B cell (primary cell): Measurements from ENCODE around the gene MAFG. TPM values are rescaled to one million over a fixed set of nuclear protein-coding genes. Genes with fewer than 3 reads are reported as not detected.
A peak's percentile ranks its signal among the peaks of the same experiment; 100 is the strongest.

ENCODE experiments used
- ATAC-seq: fragments of 200-7000 bp; cut with Tn5 transposase; one replicate; pipeline ENCODE4 v1.10.0; 2021; ENCODE audit warnings: low read depth, mild to moderate bottlenecking, moderate number of reproducible peaks, moderate library complexity
- CTCF ChIA-PET: fragments of 350-600 bp; sonication (Branson Sonifier 250); formaldehyde crosslinking; loops from one replicate; lab custom pipeline; 2021; ENCODE audit warnings: antibody characterized with exemption, inconsistent platforms; lab: Charles Lee
- POLR2A ChIA-PET: fragments of 350-600 bp; sonication (Branson Sonifier 250); formaldehyde crosslinking; loops from one replicate; lab custom pipeline; 2021; ENCODE audit warnings: antibody characterized with exemption; lab: Charles Lee
- DNase-seq: peaks from one replicate; pipeline ENCODE4 v3.0.0; 2013
- H2AFZ ChIP-seq: 2 replicates; pipeline ENCODE4 v1.6.1; 2012; ENCODE audit warnings: mild to moderate bottlenecking, low read depth, low read length; ENCODE audit not compliant: insufficient read depth, poor library complexity, severe bottlenecking
- H3K27ac ChIP-seq, 2 donors: 1 replicate in 1 of 2; 2 replicates in 1 of 2; pipeline ENCODE4 v1.5.1; 2012 to 2013; ENCODE audit warnings: low read length in 2 of 2, mild to moderate bottlenecking in 2 of 2, moderate library complexity in 1 of 2
- H3K27me3 ChIP-seq, 4 experiments: fragments of 200-600 bp in 1 of 4; sonication (generic) in 1 of 4; replicated peaks in 1 of 4; 1 replicate in 2 of 4; 2 replicates in 2 of 4; pipeline versions ENCODE4 v1.6.1 to v1.7.0; 2013 to 2016; ENCODE audit warnings: low read length in 3 of 4, mild to moderate bottlenecking in 2 of 4, mixed read lengths in 1 of 4, moderate library complexity in 1 of 4; ENCODE audit not compliant: insufficient read depth in 4 of 4, control insufficient read depth in 3 of 4; ENCODE audit errors: control extremely low read depth in 1 of 4
- H3K36me3 ChIP-seq, 2 experiments: replicated peaks in 1 of 2; 1 replicate in 1 of 2; 2 replicates in 1 of 2; pipeline versions ENCODE4 v1.6.1 to v1.7.1; 2013; ENCODE audit warnings: low read length in 1 of 2; ENCODE audit not compliant: insufficient read depth in 2 of 2, control insufficient read depth in 1 of 2; ENCODE audit errors: control extremely low read depth in 1 of 2, extremely low read depth in 1 of 2
- H3K4me1 ChIP-seq, 2 donors: fragments of 200-600 bp in 1 of 2; sonication (generic) in 1 of 2; 1 replicate in 1 of 2; 2 replicates in 1 of 2; pipeline versions ENCODE4 v1.5.1 to v1.6.1; 2013 to 2017; ENCODE audit warnings: low read length in 2 of 2; ENCODE audit not compliant: control insufficient read depth in 2 of 2, insufficient read depth in 2 of 2
- H3K4me2 ChIP-seq: replicated peaks from 2 replicates; pipeline ENCODE3; 2012; ENCODE audit warnings: mild to moderate bottlenecking, low read depth, low read length; ENCODE audit not compliant: poor library complexity, severe bottlenecking
- H3K4me3 ChIP-seq, 5 experiments: fragments of 200-600 bp in 1 of 5; sonication (generic) in 1 of 5; 1 replicate in 3 of 5; 2 replicates in 2 of 5; pipeline versions ENCODE4 v1.5.1 to v1.7.0; 2011 to 2016; ENCODE audit warnings: low read length in 4 of 5, mild to moderate bottlenecking in 4 of 5, low read depth in 2 of 5, control low read depth in 1 of 5, moderate library complexity in 1 of 5; ENCODE audit not compliant: insufficient read depth in 1 of 5; ENCODE audit errors: control extremely low read depth in 1 of 5, extremely low read depth in 1 of 5
- H3K79me2 ChIP-seq: fragments of 200-600 bp; sonication (generic); one replicate; pipeline ENCODE4 v1.6.0; 2016; ENCODE audit warnings: low read length; ENCODE audit not compliant: control insufficient read depth, insufficient read depth
- H3K9ac ChIP-seq: fragments of 200-600 bp; sonication (generic); 2 replicates; pipeline ENCODE4 v1.6.1; 2017; ENCODE audit warnings: mild to moderate bottlenecking, low read length, moderate library complexity
- H3K9me3 ChIP-seq, 3 donors: one replicate each; pipeline versions ENCODE4 v1.6.1 to v1.7.1; 2013; ENCODE audit warnings: low read length in 2 of 3; ENCODE audit not compliant: control insufficient read depth in 2 of 3, insufficient read depth in 1 of 3; ENCODE audit errors: control extremely low read depth in 1 of 3
- H4K20me1 ChIP-seq: 2 replicates; pipeline ENCODE4 v1.6.0; 2012; ENCODE audit warnings: mild to moderate bottlenecking, low read length; ENCODE audit not compliant: insufficient read depth, control insufficient read depth, poor library complexity, severe bottlenecking
- H3K27ac Mint-ChIP-seq: one replicate; pipeline ENCODE4 v1.8.0; 2021; ENCODE audit warnings: mixed read lengths
- H3K27me3 Mint-ChIP-seq: one replicate; pipeline ENCODE4 v1.8.0; 2021; ENCODE audit warnings: mixed read lengths
- H3K4me1 Mint-ChIP-seq: one replicate; pipeline ENCODE4 v1.8.0; 2021; ENCODE audit warnings: mixed read lengths
- H3K4me3 Mint-ChIP-seq: one replicate; pipeline ENCODE4 v1.8.0; 2021; ENCODE audit warnings: mixed read lengths
- H3K9me3 Mint-ChIP-seq: one replicate; pipeline ENCODE4 v1.8.0; 2022; ENCODE audit warnings: mixed read lengths; ENCODE audit not compliant: insufficient read depth
- CTCF ChIP-seq: fragments of 200-600 bp; IDR thresholded peaks from one replicate; pipeline ENCODE4 v1.8.0; 2022; ENCODE audit warnings: antibody characterized with exemption, mild to moderate bottlenecking
- EZH2 ChIP-seq: IDR thresholded peaks from 2 replicates; pipeline ENCODE4 v1.6.1; 2012; ENCODE audit warnings: borderline replicate concordance, low read depth, mild to moderate bottlenecking, moderate library complexity, low read length; ENCODE audit not compliant: insufficient read depth, poor library complexity, severe bottlenecking
- WGBS: methylation state at CpG from one replicate; pipeline ENCODE4 v1.1.5; 2013; ENCODE audit warnings: missing lambda C conversion rate; ENCODE audit not compliant: insufficient coverage; 5-methylcytosine and 5-hydroxymethylcytosine counted together
- intact Hi-C: fragments of 100-400 bp; cut with micrococcal nuclease; formaldehyde crosslinking; loops from one replicate; pipeline ENCODE4 v1.10.0; 2022
- polyA plus RNA-seq: library from polyadenylated mRNA; depleted of rRNA; stranded (reverse); fragments of >200 nt; gene quantifications from 2 replicates; pipeline ENCODE4 v1.2.3, GENCODE V29; 2012
- total RNA-seq, 2 donors: library from RNA; stranded (reverse); fragments of 120-200 nt in 1 of 2; gene quantifications; 1 replicate in 1 of 2; 2 replicates in 1 of 2; pipeline versions ENCODE4 v1.2.3 to v1.2.4, GENCODE V29; 2013 to 2022

MAFG gene
- total and polyA plus RNA-seq, 2 donors (not counting 1 experiment from before 2014, with no cell fraction given) = 11.4 to 27.9 TPM

DNA sequence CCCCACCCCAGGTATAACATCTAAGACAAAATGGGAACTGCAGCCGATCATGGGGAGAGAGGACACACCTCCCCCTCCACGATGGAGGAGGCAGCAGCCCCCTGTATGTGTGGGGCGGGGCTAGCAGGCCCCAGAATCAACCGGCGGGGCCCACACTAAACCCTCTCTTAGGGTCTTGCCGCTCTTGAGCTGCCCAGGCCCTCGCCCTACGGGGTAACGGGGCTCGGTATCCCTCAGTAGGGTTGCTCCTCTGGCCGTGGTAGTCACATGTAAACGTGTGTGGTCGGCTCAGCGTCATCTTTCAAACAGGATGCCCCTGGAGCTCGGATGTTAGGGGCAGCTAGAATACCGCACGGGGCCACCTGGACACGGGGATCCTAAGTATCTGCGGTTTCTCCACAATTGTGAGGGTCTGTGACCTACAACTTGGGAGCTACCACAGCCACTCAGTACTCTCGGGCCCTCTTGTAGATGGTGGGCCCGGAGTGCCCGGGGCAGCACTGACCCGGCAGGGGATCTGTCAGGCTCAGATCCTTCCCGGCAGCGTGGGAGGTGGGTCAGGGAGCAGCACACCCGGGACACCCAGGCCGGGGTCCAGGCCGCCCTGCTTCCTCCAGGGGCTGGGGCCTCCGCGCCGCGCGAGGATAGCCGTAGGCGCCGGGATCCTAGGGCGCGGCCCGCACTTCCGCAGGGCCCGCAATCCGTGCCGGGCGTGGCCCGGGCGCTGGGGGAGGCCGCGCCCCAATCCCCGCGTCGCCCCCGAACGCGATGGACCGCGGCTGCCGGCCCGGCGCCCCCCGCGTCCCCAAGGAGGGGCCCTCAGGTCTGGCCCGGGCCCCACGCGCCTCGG, 57.2 kb downstream of the MAFG start:
- Histone ChIP-seq H3K9me3 (no peaks in the 10 kb centered on the region), H3K27ac (peak overlapping the region; percentile 90 to 91), H3K4me3 (peak overlapping the region; percentile 58 to 90 (median 84)), H3K4me2 (peak overlapping the region; percentile 98), H3K4me1 (peaks cover 22 to 39% of the 10 kb centered on the region in 2 donors), H2AFZ (no peak overlapping the region), H3K79me2 (peaks cover 56% of the 10 kb centered on the region), H3K27me3 (no peaks in the 10 kb centered on the region), H3K36me3 (peaks cover 1 to 27% of the 10 kb centered on the region in 2 experiments), H4K20me1 (peaks cover 53% of the 10 kb centered on the region), H3K9ac (peak overlapping the region; percentile 93)
- CTCF ChIA-PET = interaction anchor here (0.6 to 2.0 kb wide), 8 partner anchors 9 to 578 kb away, joined by 3 to 7 read pairs (median 4); partner anchors contain the start of genes MCRIP1 and P4HB
- ATAC-seq (peak; percentile 25), DNase-seq (peak; percentile 70)
- TF ChIP-seq EZH2 (no peak), CTCF (no peak)
- WGBS = 3% methylated on average over 65 of the region's 65 CpGs
- H3K4me3 Mint-ChIP-seq = peak overlapping the region; percentile 86
- POLR2A ChIA-PET = interaction anchor here (0.5 to 2.5 kb wide), 6 partner anchors 9 to 335 kb away, joined by 3 to 15 read pairs (median 3); partner anchors contain the start of genes MCRIP1 and P4HB
- H3K9me3 Mint-ChIP-seq = no peaks in the 10 kb centered on the region
- H3K27ac Mint-ChIP-seq = peak overlapping the region; percentile 88
- H3K4me1 Mint-ChIP-seq = peaks cover 33% of the 10 kb centered on the region
- no peaks in the 10 kb centered on the region for H3K27me3 Mint-ChIP-seq
- intact Hi-C loops = loop anchor here (1.0 to 2.0 kb wide), 3 partner anchors 21 to 56 kb away; partner anchors contain the start of genes ALYREF, ANAPC11, MAFG and SIRT7
